Measurements from ENCODE around the gene STK24.

The STK24 gene

DNA sequence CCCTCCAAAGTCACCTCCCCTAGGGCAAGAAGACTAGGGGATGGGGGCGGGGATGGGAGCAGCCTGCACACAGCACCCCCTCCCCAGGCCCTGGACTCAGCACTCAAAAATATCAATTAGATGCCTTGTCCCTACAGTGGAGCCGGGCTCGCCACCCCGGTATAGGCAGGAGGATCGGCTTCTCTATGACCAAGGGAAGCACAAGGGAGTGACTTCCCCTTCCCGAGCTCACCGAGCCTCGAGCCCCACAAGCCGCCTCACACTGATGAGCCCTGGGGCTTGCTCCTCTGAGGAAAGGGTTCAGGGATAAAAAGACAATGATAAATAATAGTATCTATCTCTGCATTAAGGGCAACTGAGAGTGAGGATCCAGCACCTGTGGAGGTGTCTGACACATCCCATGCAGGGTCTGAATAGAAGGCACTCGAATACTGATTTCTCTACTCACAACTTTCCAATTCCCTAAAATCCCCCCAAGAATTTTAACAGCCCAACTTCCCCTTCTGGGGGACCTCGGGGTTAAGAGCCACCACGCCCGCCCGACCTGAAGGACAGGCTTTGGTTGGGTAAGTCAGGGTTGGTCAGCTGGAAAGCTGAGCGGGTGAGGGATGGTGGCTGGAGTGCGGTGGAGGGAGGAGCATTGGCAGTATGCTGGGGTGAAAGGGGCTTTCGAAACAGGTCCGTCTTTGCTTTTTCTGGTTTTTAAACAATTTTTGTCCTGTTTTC lies 51.3 kb downstream of the STK24 start:
- H3K36me3 ChIP-seq: no peaks in the 10 kb centered on the region; the same call in 1 of the 2 replicates

DNA sequence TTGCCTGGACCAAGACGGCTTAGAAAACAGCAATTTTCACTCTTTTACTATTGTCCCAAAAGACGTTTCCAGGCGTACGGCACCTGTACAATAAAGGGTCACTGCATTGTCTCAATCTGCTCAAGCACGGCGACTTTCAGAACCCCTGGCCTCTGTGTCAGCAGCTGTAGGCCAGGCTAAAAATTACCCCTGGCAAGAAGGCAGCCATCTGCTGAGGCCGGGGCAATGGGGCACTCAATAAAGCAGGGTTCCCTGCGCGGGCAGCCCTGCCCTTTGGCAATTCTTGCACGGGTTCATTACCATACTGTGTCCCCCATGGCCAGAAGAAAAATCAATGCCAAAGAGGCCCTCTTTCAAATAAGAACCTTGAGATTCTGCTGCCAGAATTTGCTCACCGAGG lies 52.1 kb downstream of the STK24 start:
- Histone ChIP-seq H3K9me3 (no peaks in the 10 kb centered on the region), H3K4me3 (ENCODE audit: low read depth, low read length) (no peak overlapping the region), H3K27me3 (no peaks in the 10 kb centered on the region), H3K36me3 (no peaks in the 10 kb centered on the region; the same call in 1 of the 2 replicates), H3K4me1 (peaks cover 4% of the 10 kb centered on the region; the same call in 1 of the 2 replicates)
- DNase-seq: no peak
- TF ChIP-seq, protein P1, sequence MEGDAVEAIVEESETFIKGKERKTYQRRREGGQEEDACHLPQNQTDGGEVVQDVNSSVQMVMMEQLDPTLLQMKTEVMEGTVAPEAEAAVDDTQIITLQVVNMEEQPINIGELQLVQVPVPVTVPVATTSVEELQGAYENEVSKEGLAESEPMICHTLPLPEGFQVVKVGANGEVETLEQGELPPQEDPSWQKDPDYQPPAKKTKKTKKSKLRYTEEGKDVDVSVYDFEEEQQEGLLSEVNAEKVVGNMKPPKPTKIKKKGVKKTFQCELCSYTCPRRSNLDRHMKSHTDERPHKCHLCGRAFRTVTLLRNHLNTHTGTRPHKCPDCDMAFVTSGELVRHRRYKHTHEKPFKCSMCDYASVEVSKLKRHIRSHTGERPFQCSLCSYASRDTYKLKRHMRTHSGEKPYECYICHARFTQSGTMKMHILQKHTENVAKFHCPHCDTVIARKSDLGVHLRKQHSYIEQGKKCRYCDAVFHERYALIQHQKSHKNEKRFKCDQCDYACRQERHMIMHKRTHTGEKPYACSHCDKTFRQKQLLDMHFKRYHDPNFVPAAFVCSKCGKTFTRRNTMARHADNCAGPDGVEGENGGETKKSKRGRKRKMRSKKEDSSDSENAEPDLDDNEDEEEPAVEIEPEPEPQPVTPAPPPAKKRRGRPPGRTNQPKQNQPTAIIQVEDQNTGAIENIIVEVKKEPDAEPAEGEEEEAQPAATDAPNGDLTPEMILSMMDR (IDR thresholded peaks at IDR 0.05; ENCODE audit: low read depth, low read length): no peak

More for the DNA sequence above, 51.3 kb downstream of the STK24 start:
- Histone ChIP-seq H3K4me1 (peaks cover 4% of the 10 kb centered on the region; the same call in 1 of the 2 replicates), H3K9me3 (no peaks in the 10 kb centered on the region), H3K27me3 (no peaks in the 10 kb centered on the region), H3K4me3 (ENCODE audit: low read depth, low read length) (no peak overlapping the region)
- TF ChIP-seq, protein P1 (IDR thresholded peaks at IDR 0.05; ENCODE audit: low read depth, low read length): no peak
- DNase-seq: no peak

DNA sequence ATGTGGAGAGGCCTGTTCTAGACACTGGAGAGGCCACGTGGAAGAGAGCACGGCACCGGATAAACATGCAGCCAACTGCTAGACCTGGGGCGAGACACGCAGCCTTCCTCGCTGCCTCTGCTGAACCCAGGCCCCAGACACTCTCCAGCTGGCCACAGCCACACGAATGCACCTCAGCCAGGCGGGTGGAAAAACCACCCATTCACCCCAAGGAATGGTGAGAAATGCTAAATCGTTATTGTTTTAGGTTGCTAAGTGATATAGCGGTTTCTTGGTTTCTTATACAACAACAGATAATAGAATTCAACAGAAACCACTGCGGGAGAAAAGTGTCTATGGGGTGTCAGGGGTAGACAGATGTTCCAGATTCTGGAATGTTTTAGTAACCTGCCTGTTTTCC lies 52.5 kb downstream of the STK24 start:
- no peak for DNase-seq
- Histone ChIP-seq H3K27me3 (no peaks in the 10 kb centered on the region), H3K36me3 (no peaks in the 10 kb centered on the region; the same call in 1 of the 2 replicates), H3K4me1 (peaks cover 4% of the 10 kb centered on the region; the same call in 1 of the 2 replicates), H3K4me3 (ENCODE audit: low read depth, low read length) (no peak overlapping the region), H3K9me3 (no peaks in the 10 kb centered on the region)
- TF ChIP-seq, protein P1 (IDR thresholded peaks at IDR 0.05; ENCODE audit: low read depth, low read length): no peak

DNA sequence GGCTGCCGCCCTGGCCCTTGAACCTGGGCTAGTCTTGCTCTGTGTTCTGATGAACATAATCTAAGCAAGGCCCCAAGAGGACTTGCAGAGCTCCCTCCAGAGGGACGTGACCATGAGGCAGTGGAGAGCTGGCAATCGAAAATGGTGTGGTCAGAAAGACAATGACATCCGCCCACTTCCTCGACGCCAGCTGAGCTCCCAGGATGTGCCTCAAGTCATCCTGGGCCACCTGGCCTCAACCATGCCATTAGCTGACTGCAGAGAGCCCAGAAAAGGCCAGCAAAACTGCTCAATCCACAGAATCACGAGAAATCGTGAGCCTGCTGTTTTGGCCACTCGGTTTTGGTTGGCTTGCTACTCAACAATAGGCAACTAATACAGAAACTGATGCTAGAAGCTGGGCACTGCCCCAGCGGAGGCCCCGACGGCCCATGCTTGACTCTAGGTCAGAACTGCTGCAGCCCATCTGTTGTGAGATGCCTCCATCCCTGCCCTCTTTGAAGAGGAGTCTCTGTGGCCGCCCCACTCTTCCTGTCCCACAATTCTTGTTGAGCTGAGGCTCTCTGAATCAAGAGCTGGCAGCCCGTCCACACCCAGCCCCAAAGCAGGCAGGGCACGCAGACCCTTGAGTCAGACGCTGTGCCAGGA lies 53.3 kb downstream of the STK24 start:
- Histone ChIP-seq H3K4me3 (ENCODE audit: low read depth, low read length) (no peak overlapping the region), H3K4me1 (peaks cover 4% of the 10 kb centered on the region; the same call in 1 of the 2 replicates)
- TF ChIP-seq, protein P1 (IDR thresholded peaks at IDR 0.05; ENCODE audit: low read depth, low read length): no peak

DNA sequence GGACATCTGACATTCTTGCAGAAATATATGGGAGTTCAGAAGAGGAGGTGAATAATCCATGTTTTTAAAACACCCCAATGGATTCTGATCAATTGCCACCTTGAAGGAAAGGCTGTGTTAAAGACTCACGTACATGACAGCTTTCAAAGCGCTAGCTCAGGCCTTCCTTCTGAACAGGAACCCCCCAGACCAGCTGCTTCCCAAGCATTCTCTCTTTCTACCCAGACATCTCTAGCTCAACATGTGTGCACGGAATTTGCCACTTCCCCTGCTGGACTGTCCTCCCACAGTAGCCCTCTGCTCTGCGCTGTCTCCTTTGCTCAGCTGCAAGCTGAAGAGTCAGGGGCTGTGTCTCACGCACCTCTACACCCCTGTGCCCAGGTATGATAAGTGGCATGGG lies 54.5 kb downstream of the STK24 start:
- Histone ChIP-seq H3K4me1 (peaks cover 4% of the 10 kb centered on the region; the same call in 1 of the 2 replicates), H3K27me3 (no peaks in the 10 kb centered on the region), H3K36me3 (peaks cover 10% of the 10 kb centered on the region), H3K9me3 (no peaks in the 10 kb centered on the region), H3K4me3 (ENCODE audit: low read depth, low read length) (no peak overlapping the region)
- DNase-seq: no peak
- TF ChIP-seq, protein P1 (IDR thresholded peaks at IDR 0.05; ENCODE audit: low read depth, low read length): no peak

More for the DNA sequence above, 53.3 kb downstream of the STK24 start:
- Histone ChIP-seq H3K36me3 (peaks cover 5% of the 10 kb centered on the region), H3K27me3 (no peaks in the 10 kb centered on the region), H3K9me3 (no peaks in the 10 kb centered on the region)
- DNase-seq: no peak

All from BE2C (cell line).